ENCODE data around the gene TLE3.

DNA sequence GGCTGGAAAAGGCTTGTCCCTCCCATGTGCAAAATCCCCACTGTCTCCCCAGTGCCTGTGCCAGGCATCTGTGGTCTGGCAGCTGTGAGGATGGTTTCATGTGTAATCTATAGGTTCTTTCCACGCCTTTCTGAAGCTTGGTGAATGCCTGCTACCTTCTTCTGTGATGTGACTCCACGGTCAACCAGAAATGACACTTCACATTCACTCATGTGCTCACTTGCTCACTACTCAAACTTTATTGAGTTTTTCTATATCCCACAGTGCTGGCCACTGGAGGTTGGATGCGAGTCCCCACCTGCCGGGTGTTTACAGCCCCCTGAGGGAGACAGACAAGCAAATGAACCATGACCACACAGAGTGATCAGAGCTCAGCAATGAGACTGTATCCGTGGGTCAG lies 27.9 kb upstream of the TLE3 start:
- no peak for TF ChIP-seq POLR2AphosphoS5 (IDR thresholded peaks at IDR 0.05)
- TF ChIP-seq, protein P1, sequence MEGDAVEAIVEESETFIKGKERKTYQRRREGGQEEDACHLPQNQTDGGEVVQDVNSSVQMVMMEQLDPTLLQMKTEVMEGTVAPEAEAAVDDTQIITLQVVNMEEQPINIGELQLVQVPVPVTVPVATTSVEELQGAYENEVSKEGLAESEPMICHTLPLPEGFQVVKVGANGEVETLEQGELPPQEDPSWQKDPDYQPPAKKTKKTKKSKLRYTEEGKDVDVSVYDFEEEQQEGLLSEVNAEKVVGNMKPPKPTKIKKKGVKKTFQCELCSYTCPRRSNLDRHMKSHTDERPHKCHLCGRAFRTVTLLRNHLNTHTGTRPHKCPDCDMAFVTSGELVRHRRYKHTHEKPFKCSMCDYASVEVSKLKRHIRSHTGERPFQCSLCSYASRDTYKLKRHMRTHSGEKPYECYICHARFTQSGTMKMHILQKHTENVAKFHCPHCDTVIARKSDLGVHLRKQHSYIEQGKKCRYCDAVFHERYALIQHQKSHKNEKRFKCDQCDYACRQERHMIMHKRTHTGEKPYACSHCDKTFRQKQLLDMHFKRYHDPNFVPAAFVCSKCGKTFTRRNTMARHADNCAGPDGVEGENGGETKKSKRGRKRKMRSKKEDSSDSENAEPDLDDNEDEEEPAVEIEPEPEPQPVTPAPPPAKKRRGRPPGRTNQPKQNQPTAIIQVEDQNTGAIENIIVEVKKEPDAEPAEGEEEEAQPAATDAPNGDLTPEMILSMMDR (IDR thresholded peaks at IDR 0.05), result no peak
